Measurements from ENCODE around the gene LYZL6. TPM values are rescaled to one million over a fixed set of nuclear protein-coding genes. Genes with fewer than 3 reads are reported as not detected.

Gene LYZL6
- total and polyA plus RNA-seq, 8 donors: not detected

DNA sequence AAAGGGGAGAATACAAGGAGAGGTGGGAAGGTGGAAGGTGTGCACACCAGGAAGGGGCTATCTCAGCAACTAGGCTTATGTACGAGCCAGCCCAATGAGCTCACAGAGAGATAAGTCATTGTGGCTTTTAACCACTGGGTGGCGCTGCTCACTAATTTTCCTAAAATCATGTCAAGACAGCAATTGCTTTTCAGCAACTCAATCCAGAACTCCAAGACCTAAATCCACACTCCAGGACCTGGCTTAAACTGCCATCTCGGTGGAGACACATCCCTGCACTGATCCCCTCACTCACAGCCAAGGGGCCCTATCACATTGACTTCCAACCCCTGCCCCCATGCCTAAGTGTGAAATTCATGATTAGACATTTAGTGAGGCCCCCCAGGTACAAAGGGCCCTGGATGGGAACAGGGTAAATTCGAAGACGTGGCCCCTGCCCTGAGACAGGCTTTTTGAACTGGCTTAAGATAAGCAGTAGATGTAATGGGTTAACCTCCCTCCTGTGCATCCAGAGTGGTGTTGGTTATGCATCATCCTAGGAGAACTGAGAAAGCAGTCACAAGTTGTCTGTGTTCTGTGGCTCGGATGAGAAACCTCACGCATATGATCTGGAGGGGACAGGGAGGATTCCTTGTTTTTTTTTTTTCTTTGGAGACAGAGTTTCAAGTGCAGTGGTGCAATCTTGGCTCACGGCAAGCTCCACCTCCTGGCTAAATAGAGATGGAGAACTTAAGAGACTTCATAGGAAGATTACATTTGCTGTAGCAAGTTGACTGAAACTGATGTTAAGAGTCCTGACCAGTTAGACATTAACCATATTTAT is 26.3 kb upstream of the LYZL6 start:
- FAIRE-seq: no peak
- H3K36me3 ChIP-seq: no peaks in the 10 kb centered on the region

GRCh38 chr17:35968520-35969054 is 25.1 kb upstream of the LYZL6 start:
- no peak for TF ChIP-seq CTCF (IDR thresholded peaks at IDR 0.05)
- DNase-seq: no peak
- no peaks in the 10 kb centered on the region for H3K9me3 ChIP-seq
- intact Hi-C loops (cut with DNase I): no loop called here
- WGBS, 2 donors: 58 to 67% methylated on average over 10 of the region's 10 CpGs
- no peak overlapping the region for H3K4me3 ChIP-seq
- no peak for FAIRE-seq
- ATAC-seq: no peak
- H3K4me1 ChIP-seq: peaks cover 0 to 6% (median 4%) of the 10 kb centered on the region in 3 donors
- no peaks in the 10 kb centered on the region for H3K27me3 ChIP-seq
- H3K27ac ChIP-seq: no peak overlapping the region
- H3K36me3 ChIP-seq: no peaks in the 10 kb centered on the region

More for the DNA sequence above, 26.3 kb upstream of the LYZL6 start:
- peak; percentile 69 to 88 (median 78) for TF ChIP-seq CTCF (IDR thresholded peaks at IDR 0.05)
- DNase-seq: peak in 5 of 6 donors; percentile 66 to 83 (median 72)
- H3K4me3 ChIP-seq: no peak overlapping the region
- no peaks in the 10 kb centered on the region for H3K9me3 ChIP-seq
- no peak overlapping the region for H3K27ac ChIP-seq
- H3K27me3 ChIP-seq: no peaks in the 10 kb centered on the region
- intact Hi-C loops (cut with DNase I): loop anchor here in 2 of 3 donors (5.0 to 10.0 kb wide), 3 partner anchors 95 to 178 kb away; partner anchors contain the start of gene CCL18 (in 1 of the 2)
- 23 to 24% methylated on average over 8 of the region's 8 CpGs for WGBS, 2 donors
- peaks cover 0 to 10% (median 7%) of the 10 kb centered on the region in 3 donors for H3K4me1 ChIP-seq
- ATAC-seq: peak; percentile 64 to 88 (median 86)

GRCh38 chr17:35965272-35965671 is 21.8 kb upstream of the LYZL6 start:
- WGBS, 2 donors: 81 to 89% methylated on average over 7 of the region's 7 CpGs
- intact Hi-C loops (cut with DNase I): no loop called here
- H3K4me1 ChIP-seq: no peaks in the 10 kb centered on the region
- H3K4me3 ChIP-seq: no peak overlapping the region
- ATAC-seq (no peak), DNase-seq (no peak), FAIRE-seq (no peak)
- H3K27me3 ChIP-seq: no peaks in the 10 kb centered on the region
- H3K36me3 ChIP-seq: no peaks in the 10 kb centered on the region
- TF ChIP-seq CTCF (IDR thresholded peaks at IDR 0.05): no peak
- no peak overlapping the region for H3K27ac ChIP-seq
- no peaks in the 10 kb centered on the region for H3K9me3 ChIP-seq

DNA sequence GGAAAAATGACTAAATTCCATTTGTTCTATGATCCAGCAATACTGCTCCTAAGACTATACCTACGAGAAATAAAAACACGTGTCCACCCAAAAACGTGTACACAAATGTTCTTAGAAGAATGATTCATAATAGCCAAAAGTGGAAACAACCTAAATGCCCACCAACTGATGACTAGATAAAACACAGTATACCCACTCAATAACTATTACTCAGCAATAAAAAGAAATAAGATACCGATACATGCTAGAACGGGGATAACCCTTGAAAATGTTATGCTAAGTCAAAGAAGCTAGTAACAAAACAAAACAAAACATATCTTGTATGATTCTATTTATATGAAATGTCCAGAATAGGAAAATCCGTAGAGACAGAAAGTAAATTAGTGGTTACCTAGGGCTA is 20.1 kb upstream of the LYZL6 start:
- Histone ChIP-seq H3K4me3 (no peak overlapping the region), H3K9me3 (no peaks in the 10 kb centered on the region), H3K27ac (no peak overlapping the region), H3K4me1 (no peaks in the 10 kb centered on the region), H3K36me3 (no peaks in the 10 kb centered on the region), H3K27me3 (peaks cover 0 to 4% (median 0%) of the 10 kb centered on the region in 4 donors)
- FAIRE-seq (no peak), DNase-seq (no peak), ATAC-seq (no peak)
- WGBS, 2 donors: 60 to 72% methylated on average over 6 of the region's 6 CpGs
- no peak for TF ChIP-seq CTCF (IDR thresholded peaks at IDR 0.05)
- intact Hi-C loops (cut with DNase I): no loop called here

- no peaks in the 10 kb centered on the region for H3K27me3 ChIP-seq
- H3K4me1 ChIP-seq: no peaks in the 10 kb centered on the region
- TF ChIP-seq CTCF (IDR thresholded peaks at IDR 0.05): no peak
- WGBS, 2 donors: 33 to 43% methylated on average over 7 of the region's 7 CpGs
- no peaks in the 10 kb centered on the region for H3K9me3 ChIP-seq
- no peak for ATAC-seq
- H3K4me3 ChIP-seq: no peak overlapping the region
- H3K36me3 ChIP-seq: no peaks in the 10 kb centered on the region
- no peak for DNase-seq
- intact Hi-C loops (cut with DNase I): no loop called here
- FAIRE-seq: no peak
- no peak overlapping the region for H3K27ac ChIP-seq
Measured at GRCh38 chr17:35953720-35954119, 10.2 kb upstream of the LYZL6 start.
